GM23248 (cell line): ENCODE measurements around the gene COPA. TPM values are rescaled to one million over a fixed set of nuclear protein-coding genes. Genes with fewer than 3 reads are reported as not detected.

Experiments used
- DNase-seq: peaks from one replicate; pipeline ENCODE4 v3.0.0-alpha.2; 2015
- H2AFZ ChIP-seq: fragments of 200-600 bp; sonication (generic); 2 replicates; pipeline ENCODE4 v1.6.1; 2016; ENCODE audit warnings: antibody characterized with exemption
- H3F3A ChIP-seq: fragments of 200-600 bp; sonication (generic); 2 replicates; pipeline ENCODE4 v1.6.1; 2016; ENCODE audit warnings: mild to moderate bottlenecking, antibody characterized with exemption, mixed run types; ENCODE audit not compliant: insufficient read depth
- H3K27ac ChIP-seq: fragments of 200-600 bp; sonication (generic); 2 replicates; pipeline ENCODE4 v1.5.1; 2016; ENCODE audit warnings: mild to moderate bottlenecking
- H3K27me3 ChIP-seq: fragments of 200-600 bp; sonication (generic); replicated peaks from 2 replicates; pipeline ENCODE4 v1.6.1; 2016; ENCODE audit warnings: mild to moderate bottlenecking; ENCODE audit not compliant: insufficient read depth
- H3K36me3 ChIP-seq: fragments of 200-600 bp; sonication (generic); 2 replicates; pipeline ENCODE4 v1.6.1; 2016; ENCODE audit warnings: low read depth, mild to moderate bottlenecking
- H3K4me1 ChIP-seq: fragments of 200-600 bp; sonication (generic); 2 replicates; pipeline ENCODE4 v1.6.1; 2016; ENCODE audit warnings: mild to moderate bottlenecking; ENCODE audit not compliant: insufficient read depth
- H3K4me2 ChIP-seq: fragments of 200-600 bp; sonication (generic); one replicate; pipeline ENCODE4 v1.6.1; 2016; ENCODE audit warnings: mild to moderate bottlenecking; ENCODE audit not compliant: unreplicated experiment
- H3K4me3 ChIP-seq: fragments of 200-600 bp; sonication (generic); 2 replicates; pipeline ENCODE4 v1.5.1; 2016; ENCODE audit warnings: mild to moderate bottlenecking
- H3K79me2 ChIP-seq: fragments of 200-600 bp; sonication (generic); 2 replicates; pipeline ENCODE4 v1.6.1; 2016; ENCODE audit warnings: mild to moderate bottlenecking; ENCODE audit not compliant: insufficient read depth
- H3K9ac ChIP-seq: fragments of 200-600 bp; sonication (generic); 2 replicates; pipeline ENCODE4 v1.6.1; 2016; ENCODE audit warnings: mild to moderate bottlenecking
- H3K9me2 ChIP-seq: fragments of 200-600 bp; sonication (generic); 2 replicates; pipeline ENCODE4 v1.6.1; 2016; ENCODE audit warnings: mixed run types, mild to moderate bottlenecking, moderate library complexity; ENCODE audit not compliant: insufficient read depth
- H3K9me3 ChIP-seq: fragments of 200-600 bp; sonication (generic); one replicate; pipeline ENCODE4 v1.6.1; 2017; ENCODE audit warnings: low read depth
- H4K20me1 ChIP-seq: fragments of 200-600 bp; sonication (generic); 2 replicates; pipeline ENCODE4 v1.6.0; 2016; ENCODE audit not compliant: insufficient read depth
- EZH2 ChIP-seq: fragments of 200-600 bp; sonication (generic); IDR thresholded peaks from 2 replicates; pipeline ENCODE4 v1.6.1; 2018; ENCODE audit warnings: antibody characterized with exemption, mild to moderate bottlenecking; ENCODE audit not compliant: insufficient read depth, poor library complexity, severe bottlenecking
- EZH2phosphoT487 ChIP-seq: fragments of 200-600 bp; sonication (generic); IDR thresholded peaks from 2 replicates; pipeline ENCODE4 v1.6.1; 2018; ENCODE audit warnings: antibody characterized with exemption, moderate library complexity, mild to moderate bottlenecking, low read depth; ENCODE audit not compliant: insufficient read depth
- WGBS, 2 experiments: methylation state at CpG; one replicate each; pipeline ENCODE4 v1.1.6; 2015 to 2017; ENCODE audit warnings: low lambda C conversion rate in 2 of 2, low coverage in 1 of 2; ENCODE audit errors: missing lambda C conversion rate in 2 of 2; 5-methylcytosine and 5-hydroxymethylcytosine counted together
- in situ Hi-C: fragments of 300-500 bp; cut with MboI; formaldehyde crosslinking; loops from 2 replicates; pipeline ENCODE4 v1.15.0; 2020
- polyA plus RNA-seq: library from polyadenylated mRNA; unstranded; fragments of >200 nt; fragmentation: Nextera tagmentation; extraction: Ambion mirVana; gene quantifications from 2 replicates; pipeline ENCODE4 v1.2.1, GENCODE V29; 2016
- total RNA-seq: library from RNA; depleted of rRNA; stranded (reverse); fragments of >200 nt; shearing (Covaris generic); gene quantifications from 2 replicates; pipeline ENCODE4 v1.2.3, GENCODE V29; 2014

The COPA gene
- total and polyA plus RNA-seq, 2 experiments from 2014 or later, result 194 to 212 TPM

DNA sequence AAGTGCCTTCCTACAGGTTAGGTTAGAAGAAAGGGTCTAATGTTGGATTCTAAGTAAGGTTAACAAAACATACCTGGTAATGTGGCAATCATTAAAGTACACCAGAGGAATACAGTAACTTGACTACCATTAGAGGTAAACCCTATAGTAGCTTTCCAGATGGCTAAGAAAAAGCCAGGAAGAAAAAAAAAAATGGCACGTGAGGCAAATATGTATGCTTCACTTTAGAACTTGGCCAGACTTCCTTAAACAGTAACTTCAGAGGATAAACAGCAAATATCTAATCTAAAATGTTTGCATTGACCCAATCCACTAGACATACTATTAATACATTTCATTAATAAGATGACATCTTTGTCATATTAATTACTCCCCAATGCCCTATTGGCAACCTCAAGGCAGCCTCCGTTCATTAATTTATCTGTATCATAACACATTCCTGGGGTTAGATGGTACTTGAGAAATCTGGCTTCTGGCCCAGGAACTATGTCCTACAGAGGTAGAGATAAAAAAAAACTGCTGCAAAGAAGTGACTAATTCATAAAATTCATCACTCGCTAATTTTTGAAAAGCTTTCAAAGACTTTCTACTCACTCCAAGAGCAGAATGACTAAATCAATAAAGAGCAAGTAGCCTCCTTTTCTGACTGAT is 86.5 kb downstream of the COPA start:
- peak overlapping the region; percentile 31 for H3K27ac ChIP-seq
- no peak overlapping the region for H2AFZ ChIP-seq
- H3K27me3 ChIP-seq, result no peaks in the 10 kb centered on the region
- H3K4me1 ChIP-seq, result peaks cover 33% of the 10 kb centered on the region
- H3K79me2 ChIP-seq, result peaks cover 88% of the 10 kb centered on the region
- H3K36me3 ChIP-seq, result 0 out of 2 replicates have a peak, but pooled peaks cover 2% of the 10 kb centered on the region
- peaks cover 38% of the 10 kb centered on the region for H3F3A ChIP-seq
- H3K9me2 ChIP-seq, result no peaks in the 10 kb centered on the region
- H4K20me1 ChIP-seq, result peaks cover 21% of the 10 kb centered on the region
- 31 to 33% methylated on average over 3 of the region's 3 CpGs for WGBS, 2 experiments
- H3K4me3 ChIP-seq, result no peak overlapping the region
- no peak for TF ChIP-seq EZH2phosphoT487
- DNase-seq, result peak; percentile 95
- H3K9ac ChIP-seq, result no peak overlapping the region
- H3K4me2 ChIP-seq, result peak overlapping the region; percentile 50
- in situ Hi-C loops, result no loop called here
- H3K9me3 ChIP-seq, result no peaks in the 10 kb centered on the region

DNA sequence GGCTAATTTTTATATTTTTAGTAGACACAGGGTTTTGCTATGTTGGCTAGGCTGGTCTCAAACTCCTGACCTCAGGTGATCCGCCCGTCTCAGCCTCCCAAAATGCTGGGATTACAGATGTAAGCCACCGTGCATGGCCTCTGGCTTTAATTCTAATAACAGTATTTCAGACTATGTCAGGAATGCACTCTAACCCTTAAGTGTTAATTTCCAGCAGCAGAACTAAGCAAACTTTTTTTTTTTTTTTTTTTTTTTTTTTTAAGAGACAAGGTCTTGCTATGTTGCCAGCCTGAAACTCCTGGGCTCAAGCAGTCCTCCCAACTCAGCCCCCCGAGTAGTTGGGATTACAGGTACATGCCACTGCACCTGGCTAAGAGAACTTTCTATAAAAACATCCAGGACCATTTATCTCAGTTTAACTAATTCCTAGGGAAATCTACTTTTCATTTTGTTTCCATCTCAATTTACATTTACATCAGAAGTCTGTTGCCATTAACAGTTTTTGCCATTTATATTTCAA is 87.2 kb downstream of the COPA start:
- Histone ChIP-seq H3K36me3 (0 out of 2 replicates have a peak, but pooled peaks cover 4% of the 10 kb centered on the region), H3K4me3 (no peak overlapping the region), H3F3A (peaks cover 31% of the 10 kb centered on the region), H3K79me2 (peaks cover 88% of the 10 kb centered on the region), H4K20me1 (peaks cover 21% of the 10 kb centered on the region), H3K27me3 (no peaks in the 10 kb centered on the region), H3K9ac (no peak overlapping the region), H3K4me2 (peak overlapping the region; percentile 50), H3K9me2 (no peaks in the 10 kb centered on the region), H3K9me3 (no peaks in the 10 kb centered on the region), H3K27ac (no peak overlapping the region), H2AFZ (no peak overlapping the region), H3K4me1 (peaks cover 27% of the 10 kb centered on the region)
- TF ChIP-seq EZH2phosphoT487 (no peak), EZH2 (no peak)
- in situ Hi-C loops, result no loop called here
- DNase-seq, result no peak
- WGBS, 2 experiments, result 84 to 86% methylated on average over 4 of the region's 4 CpGs

DNA sequence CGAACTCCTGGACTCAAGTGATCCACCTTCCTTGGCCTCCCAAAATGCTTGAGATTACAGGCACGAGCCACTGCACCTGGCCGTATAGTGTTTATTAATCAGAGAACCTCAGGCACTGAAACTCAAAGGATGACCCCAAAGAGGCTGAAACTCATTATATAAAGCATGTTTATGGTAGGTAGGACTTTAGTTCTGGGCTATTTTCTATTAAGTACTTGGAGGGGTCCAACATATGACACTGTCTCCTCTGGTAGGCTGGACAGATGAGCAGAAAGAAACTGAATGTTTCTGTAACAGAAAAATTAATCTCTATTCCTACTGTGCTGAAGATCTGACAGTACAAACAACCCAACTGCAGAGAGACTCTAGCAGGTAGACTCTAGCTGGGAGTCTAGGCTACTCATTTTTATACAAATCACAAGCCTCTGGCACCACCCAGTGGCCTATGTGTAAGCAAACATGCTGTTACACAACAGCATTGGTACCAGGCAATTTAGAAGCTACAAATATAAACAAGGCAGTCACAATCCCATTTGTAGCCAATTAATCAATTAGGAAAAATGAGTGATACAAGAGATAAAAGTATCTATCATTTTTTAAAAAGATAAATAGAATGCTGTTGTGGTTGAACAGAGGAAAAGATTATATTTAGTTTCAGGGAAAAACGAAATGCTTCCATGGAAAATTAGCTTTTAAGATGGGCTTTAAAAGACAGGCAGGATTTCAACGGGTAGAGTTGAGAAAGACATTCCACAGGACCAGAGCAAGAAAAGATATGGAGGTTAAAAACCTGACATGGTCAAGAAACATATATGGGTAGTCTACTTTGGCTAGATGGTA is 91.1 kb downstream of the COPA start:
- peaks cover 4% of the 10 kb centered on the region; the same call in 1 of the 2 replicates for H3K36me3 ChIP-seq
- DNase-seq, result peak; percentile 89
- TF ChIP-seq EZH2, result no peak
- no peak for TF ChIP-seq EZH2phosphoT487
- H3K4me2 ChIP-seq, result no peak overlapping the region
- peaks cover 8% of the 10 kb centered on the region; the same call in 1 of the 2 replicates for H4K20me1 ChIP-seq
- H3F3A ChIP-seq, result peaks cover 17% of the 10 kb centered on the region
- H3K4me1 ChIP-seq, result peaks cover 9% of the 10 kb centered on the region
- H3K9ac ChIP-seq, result no peak overlapping the region
- peaks cover 88% of the 10 kb centered on the region for H3K79me2 ChIP-seq
- no peak overlapping the region for H2AFZ ChIP-seq
- H3K27ac ChIP-seq, result 0 out of 2 replicates have a peak overlapping the region, but pooled peaks have one; percentile 22
- in situ Hi-C loops, result no loop called here
- H3K9me3 ChIP-seq, result no peaks in the 10 kb centered on the region
- 68 to 74% methylated on average over 5 of the region's 5 CpGs for WGBS, 2 experiments
- H3K9me2 ChIP-seq, result no peaks in the 10 kb centered on the region
- no peak overlapping the region for H3K4me3 ChIP-seq
- no peaks in the 10 kb centered on the region for H3K27me3 ChIP-seq

DNA sequence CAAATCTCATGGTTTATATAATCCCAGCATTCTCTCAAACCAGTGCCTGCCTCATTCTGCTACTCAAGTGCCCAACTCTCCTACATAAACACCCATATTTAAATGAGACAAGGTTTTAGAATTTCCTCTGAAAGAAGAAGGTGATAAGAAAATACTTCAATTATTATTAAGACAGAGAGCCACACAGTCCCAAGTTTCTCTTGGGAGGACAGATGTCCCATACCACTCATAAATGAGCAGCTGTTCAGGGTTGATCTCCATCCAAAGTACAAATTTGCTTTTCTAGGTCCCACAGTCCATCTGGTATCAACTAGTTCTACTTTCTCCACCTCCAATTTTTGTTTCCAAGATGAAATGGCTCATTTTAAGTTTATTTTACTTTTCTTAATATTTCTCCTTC is 92.0 kb downstream of the COPA start:
- H3K9me3 ChIP-seq, result no peaks in the 10 kb centered on the region
- H3K9me2 ChIP-seq, result no peaks in the 10 kb centered on the region
- no peak overlapping the region for H3K9ac ChIP-seq
- in situ Hi-C loops, result no loop called here
- H3K4me1 ChIP-seq, result no peaks in the 10 kb centered on the region
- no peak overlapping the region for H3K4me3 ChIP-seq
- H2AFZ ChIP-seq, result no peak overlapping the region
- peaks cover under 1% of the 10 kb centered on the region; the same call in 1 of the 2 replicates for H4K20me1 ChIP-seq
- peaks cover 92% of the 10 kb centered on the region for H3K79me2 ChIP-seq
- peaks cover 4% of the 10 kb centered on the region; the same call in 1 of the 2 replicates for H3K36me3 ChIP-seq
- H3K27me3 ChIP-seq, result no peaks in the 10 kb centered on the region
- TF ChIP-seq EZH2phosphoT487 (no peak), EZH2 (no peak)
- H3K4me2 ChIP-seq, result no peak overlapping the region
- H3F3A ChIP-seq, result peaks cover 8% of the 10 kb centered on the region
- no peak for DNase-seq
- H3K27ac ChIP-seq, result no peak overlapping the region
